ENCODE data around the gene C12orf57.

Gene C12orf57

GRCh38 chr12:6916426-6917200 is 27.2 kb upstream of the C12orf57 start:
- DNase-seq (ENCODE audit: low read depth, low spot score), result no peak
- H3K27ac ChIP-seq, result no peak overlapping the region

DNA sequence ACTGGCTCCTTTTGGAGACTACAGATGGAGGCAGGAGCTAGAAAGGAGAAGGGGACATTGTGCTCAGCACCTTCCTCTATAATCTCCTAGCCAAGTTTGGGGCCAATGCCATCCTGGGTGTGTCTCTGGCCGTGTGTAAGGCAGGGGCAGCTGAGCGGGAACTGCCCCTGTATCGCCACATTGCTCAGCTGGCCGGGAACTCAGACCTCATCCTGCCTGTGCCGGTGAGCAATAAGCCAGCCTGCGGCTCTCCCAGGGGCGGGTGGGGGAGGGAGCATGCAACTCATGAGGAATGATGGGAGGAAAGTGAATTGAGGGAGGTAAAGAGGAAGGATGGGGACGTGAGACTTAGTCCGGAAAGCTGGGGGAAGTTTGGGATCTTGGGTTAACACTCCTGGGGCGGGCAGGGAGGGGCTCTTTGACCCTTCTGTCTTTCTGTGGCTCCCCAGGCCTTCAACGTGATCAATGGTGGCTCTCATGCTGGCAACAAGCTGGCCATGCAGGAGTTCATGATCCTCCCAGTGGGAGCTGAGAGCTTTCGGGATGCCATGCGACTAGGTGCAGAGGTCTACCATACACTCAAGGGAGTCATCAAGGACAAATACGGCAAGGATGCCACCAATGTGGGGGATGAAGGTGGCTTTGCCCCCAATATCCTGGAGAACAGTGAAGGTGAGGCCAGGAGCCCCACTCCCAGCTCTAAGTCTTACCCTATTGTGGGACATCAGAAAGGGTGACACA is 26.2 kb upstream of the C12orf57 start:
- no peak overlapping the region for H3K27ac ChIP-seq

GRCh38 chr12:6919588-6919987 is 24.2 kb upstream of the C12orf57 start:
- no peak overlapping the region for H3K27ac ChIP-seq
- no peak for DNase-seq (ENCODE audit: low read depth, low spot score)

More for the DNA sequence above, 26.2 kb upstream of the C12orf57 start:
- DNase-seq (ENCODE audit: low read depth, low spot score), result no peak

DNA sequence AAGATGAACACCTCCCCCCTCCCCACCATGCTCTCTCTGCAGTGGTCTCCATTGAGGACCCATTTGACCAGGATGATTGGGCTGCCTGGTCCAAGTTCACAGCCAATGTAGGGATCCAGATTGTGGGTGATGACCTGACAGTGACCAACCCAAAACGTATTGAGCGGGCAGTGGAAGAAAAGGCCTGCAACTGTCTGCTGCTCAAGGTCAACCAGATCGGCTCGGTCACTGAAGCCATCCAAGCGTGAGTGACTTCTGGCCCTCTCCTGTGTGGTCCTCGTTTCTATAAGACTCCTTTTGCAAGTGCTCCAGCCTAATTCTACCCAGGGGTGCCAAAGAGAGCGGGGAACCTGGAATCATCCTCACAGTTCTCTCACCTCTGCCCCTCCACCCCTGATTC is 22.3 kb upstream of the C12orf57 start:
- H3K27ac ChIP-seq, result no peak overlapping the region
- DNase-seq (ENCODE audit: low read depth, low spot score), result no peak

DNA sequence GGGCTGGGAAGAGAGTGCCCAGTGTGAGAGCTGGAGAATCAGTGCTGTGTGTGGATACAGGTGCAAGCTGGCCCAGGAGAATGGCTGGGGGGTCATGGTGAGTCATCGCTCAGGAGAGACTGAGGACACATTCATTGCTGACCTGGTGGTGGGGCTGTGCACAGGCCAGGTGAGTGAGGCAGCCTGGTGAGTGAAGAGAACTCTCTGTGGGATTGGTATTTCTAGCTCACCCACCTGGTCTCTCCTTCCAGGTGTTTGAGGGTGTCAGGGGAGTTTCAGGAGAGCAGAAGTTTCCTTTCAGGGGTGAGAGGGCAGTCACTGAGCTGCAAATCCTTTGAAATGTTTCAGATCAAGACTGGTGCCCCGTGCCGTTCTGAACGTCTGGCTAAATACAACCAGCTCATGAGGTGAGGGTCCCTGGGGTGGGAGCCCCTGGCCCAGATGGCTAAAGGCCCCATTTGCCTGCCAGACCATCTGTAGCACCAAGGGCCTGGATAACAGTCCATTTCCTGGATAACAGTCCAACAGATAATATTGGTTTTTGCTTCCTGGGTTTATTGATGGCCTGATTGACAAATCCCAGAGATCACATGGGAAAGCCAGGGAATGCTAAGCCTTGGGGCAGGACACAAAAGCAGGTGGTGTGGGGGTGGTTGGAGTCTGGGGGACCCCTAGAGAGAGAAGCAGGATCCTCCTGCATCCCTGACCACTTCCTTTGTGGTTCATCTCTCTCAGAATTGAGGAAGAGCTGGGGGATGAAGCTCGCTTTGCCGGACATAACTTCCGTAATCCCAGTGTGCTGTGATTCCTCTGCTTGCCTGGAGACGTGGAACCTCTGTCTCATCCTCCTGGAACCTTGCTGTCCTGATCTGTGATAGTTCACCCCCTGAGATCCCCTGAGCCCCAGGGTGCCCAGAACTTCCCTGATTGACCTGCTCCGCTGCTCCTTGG is 21.6 kb upstream of the C12orf57 start:
- no peak for DNase-seq (ENCODE audit: low read depth, low spot score)
- no peak overlapping the region for H3K27ac ChIP-seq

GRCh38 chr12:6923003-6923732 is 20.7 kb upstream of the C12orf57 start:
- DNase-seq (ENCODE audit: low read depth, low spot score), result no peak
- no peak overlapping the region for H3K27ac ChIP-seq

- DNase-seq (ENCODE audit: low read depth, low spot score), result no peak
These were observed 20.0 kb upstream of the C12orf57 start for GRCh38 chr12:6923851-6924250.

DNA sequence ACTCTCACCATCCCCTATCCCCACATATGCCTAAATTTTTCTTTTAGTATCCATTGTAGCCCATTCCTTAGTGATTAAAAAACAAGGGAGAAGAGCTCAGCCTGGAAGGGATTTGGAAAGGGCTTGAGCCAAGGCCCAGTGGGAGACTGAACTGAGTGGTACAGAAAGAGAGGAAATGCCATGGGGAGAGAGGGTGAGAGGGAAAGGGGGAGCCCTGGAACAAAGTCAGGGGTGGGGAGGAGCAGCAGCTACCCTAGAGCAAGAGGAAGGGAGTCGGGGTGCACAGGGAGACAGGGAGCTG is 18.6 kb upstream of the C12orf57 start:
- no peak for DNase-seq (ENCODE audit: low read depth, low spot score)
- H3K27ac ChIP-seq, result peak overlapping the region; percentile 88

More at GRCh38 chr12:6923851-6924250, 20.0 kb upstream of the C12orf57 start:
- no peak overlapping the region for H3K27ac ChIP-seq

- H3K27ac ChIP-seq, result peak overlapping the region; percentile 88
These were observed 18.1 kb upstream of the C12orf57 start for GRCh38 chr12:6925540-6926279.

GRCh38 chr12:6927379-6928021 is 16.3 kb upstream of the C12orf57 start, which contains the start of gene ATN1:
Gene ATN1, plus strand, starts transcription at chr12:6927959. Its CDS starts 6,043 bp downstream, at chr12:6934002.
- H3K27ac ChIP-seq, result peak within 1 kb of the TSS; percentile 88
- DNase-seq (ENCODE audit: low read depth, low spot score), result no peak

More at GRCh38 chr12:6925540-6926279, 18.1 kb upstream of the C12orf57 start:
- DNase-seq (ENCODE audit: low read depth, low spot score), result no peak

DNA sequence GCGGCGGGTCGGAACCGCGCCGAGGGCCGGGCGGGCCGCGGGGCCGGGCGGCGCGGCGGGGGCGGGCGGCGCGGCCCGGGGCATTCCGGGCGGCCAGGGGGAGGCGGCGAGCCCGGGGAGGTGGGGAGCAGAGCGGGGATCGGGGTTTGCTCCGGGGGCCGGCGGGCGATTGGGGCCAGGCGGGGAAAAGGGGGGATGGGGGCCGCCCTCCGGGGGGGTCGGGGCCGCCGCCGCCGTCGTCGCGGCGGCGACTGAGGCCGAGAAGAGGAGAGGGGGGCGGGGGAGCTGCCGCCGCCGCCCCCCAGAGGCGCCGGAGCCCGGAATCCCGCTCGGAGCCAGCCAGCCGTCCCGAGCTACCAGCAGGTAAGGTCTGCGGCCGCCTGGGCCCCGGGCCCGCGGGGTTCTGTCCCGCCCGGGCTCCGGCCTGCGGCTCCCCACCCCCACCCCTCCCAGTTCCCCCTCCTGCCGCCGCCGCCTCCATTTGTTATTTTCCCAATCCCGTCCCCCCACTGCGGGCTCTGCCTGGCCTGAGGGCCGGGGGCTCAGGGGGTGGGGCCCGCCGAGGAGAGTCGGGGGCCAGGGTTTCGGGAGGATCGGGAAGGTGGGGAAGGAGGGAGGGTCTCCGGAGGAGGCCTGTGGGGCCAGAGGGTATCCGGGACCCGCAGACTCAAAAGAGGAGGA is 15.7 kb upstream of the C12orf57 start:
- H3K27ac ChIP-seq, result peak overlapping the region; percentile 88
- no peak for DNase-seq (ENCODE audit: low read depth, low spot score)

GRCh38 chr12:6928703-6929407 is 15.0 kb upstream of the C12orf57 start:
- peak overlapping the region; percentile 88 for H3K27ac ChIP-seq
- no peak for DNase-seq (ENCODE audit: low read depth, low spot score)

- peak overlapping the region; percentile 88 for H3K27ac ChIP-seq
- no peak for DNase-seq (ENCODE audit: low read depth, low spot score)
These were observed 14.1 kb upstream of the C12orf57 start for GRCh38 chr12:6929466-6930452.

- H3K27ac ChIP-seq, result no peak overlapping the region
- no peak for DNase-seq (ENCODE audit: low read depth, low spot score)
These were observed 11.1 kb upstream of the C12orf57 start for GRCh38 chr12:6932766-6933165.

GRCh38 chr12:6934110-6934509 is 9.7 kb upstream of the C12orf57 start:
- no peak for DNase-seq (ENCODE audit: low read depth, low spot score)
- H3K27ac ChIP-seq, result peak overlapping the region; percentile 25
